ENCODE measurements around the gene FHIT.

FHIT gene

DNA sequence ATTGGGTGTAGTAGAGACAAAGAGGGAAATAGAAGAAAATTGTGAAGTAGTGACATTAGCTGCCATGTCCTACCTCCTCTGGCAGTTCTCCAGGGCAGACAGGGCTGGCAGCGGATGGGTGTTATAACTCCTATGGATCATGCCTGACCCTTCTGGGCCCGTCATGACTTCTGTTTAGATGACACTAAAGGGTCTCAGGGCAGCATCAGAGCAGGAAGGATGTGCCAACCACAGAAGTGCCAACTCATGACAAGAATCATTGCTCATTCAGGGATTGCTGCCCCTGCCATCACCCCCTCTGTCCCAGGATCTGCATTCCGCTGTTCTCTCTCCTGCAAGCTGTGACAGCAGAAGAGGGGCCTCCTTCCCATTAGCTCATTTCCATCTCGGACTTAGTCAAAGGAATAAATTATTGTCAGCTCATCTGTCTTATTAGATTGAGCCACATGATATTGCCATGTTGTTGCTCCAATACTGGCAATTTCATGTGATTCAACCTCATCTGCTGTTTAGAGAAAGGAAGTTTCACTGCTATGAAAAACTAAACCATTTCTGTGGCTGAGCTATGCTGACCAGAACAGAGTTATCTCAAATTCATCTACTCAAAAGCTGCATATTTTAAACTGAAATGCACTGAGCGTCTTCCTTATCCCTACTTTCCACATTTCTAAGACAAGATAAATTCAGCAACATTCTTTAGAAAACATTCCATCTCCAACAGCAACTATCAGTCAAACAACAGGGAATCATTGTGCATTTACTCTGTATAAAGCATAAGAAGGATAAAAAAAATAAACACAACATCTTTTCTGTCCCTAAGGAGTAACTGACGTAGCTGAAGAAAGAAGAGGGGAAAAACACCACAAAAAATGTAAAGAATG lies 271.6 kb downstream of the FHIT start:
- no peak for DNase-seq

GRCh38 chr3:60973321-60973720 lies 277.9 kb downstream of the FHIT start:
- DNase-seq = no peak

- no peak for DNase-seq
Observed at GRCh38 chr3:60972599-60972998, 278.7 kb downstream of the FHIT start.

- DNase-seq = no peak
Observed at GRCh38 chr3:60970850-60971249, 280.4 kb downstream of the FHIT start.

GRCh38 chr3:60967141-60967540 lies 284.1 kb downstream of the FHIT start:
- DNase-seq = no peak

GRCh38 chr3:60957541-60957940 lies 293.7 kb downstream of the FHIT start:
- no peak for DNase-seq

- no peak for DNase-seq
Observed at GRCh38 chr3:60956729-60957128, 294.5 kb downstream of the FHIT start.

- no peak for DNase-seq
Observed at GRCh38 chr3:60955034-60955433, 296.2 kb downstream of the FHIT start.

DNA sequence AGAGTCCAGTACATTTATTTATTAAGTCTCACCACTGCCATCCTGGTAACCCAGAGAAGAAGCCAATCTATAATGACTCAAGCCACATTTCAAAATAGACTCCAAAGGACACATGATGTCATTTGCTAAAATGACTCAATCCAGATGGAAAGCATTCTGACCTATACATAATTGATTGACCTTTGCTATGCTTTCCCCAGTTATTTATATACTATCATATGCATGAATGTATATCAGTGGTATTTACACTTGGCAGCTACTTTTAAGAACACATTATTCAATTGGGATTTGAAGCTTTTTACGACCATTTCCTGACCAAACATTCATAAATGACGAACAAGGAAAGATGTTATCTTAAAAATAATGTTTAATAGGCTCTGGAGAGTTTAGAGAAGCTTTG lies 297.2 kb downstream of the FHIT start:
- DNase-seq = no peak

DNA sequence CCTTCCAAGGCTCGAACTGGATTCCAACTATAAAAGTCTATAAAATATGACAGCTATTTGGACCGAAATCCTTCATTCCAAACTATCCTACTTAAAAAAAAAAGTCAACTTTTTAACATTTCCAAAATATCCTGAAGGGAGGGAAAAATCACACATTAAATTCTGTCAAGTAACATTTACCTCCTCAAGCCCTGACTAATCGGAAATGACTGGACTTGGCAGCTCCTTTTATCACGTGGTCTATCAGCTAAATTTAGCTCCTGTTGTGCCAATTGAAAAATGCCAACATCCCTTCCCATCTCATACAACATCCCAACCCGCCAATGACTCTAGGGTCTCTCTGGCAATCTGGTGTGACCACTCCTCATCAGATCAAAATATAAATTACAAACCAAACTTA lies 297.9 kb downstream of the FHIT start:
- no peak for DNase-seq

- DNase-seq = no peak
Observed at GRCh38 chr3:60952055-60952454, 299.2 kb downstream of the FHIT start.

GRCh38 chr3:60949146-60949545 lies 302.1 kb downstream of the FHIT start:
- no peak for DNase-seq

DNA sequence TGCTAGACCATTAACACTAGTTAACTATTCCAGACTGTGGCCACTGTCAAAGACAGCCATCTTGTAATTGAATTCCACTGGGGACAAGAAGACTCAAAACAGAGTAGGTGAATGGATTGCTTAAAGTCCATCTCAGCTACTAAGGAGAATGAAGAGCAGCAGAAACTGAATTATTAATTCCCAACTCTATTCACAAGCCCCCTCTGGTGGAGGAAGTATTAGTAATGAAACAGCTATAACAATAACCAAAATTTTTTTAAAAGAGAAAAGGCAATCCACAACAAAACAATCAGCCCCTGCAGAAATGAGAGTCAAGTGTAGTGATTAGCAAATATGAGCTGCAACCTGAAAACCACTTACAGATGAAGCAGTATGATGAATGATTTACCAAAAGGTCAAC lies 302.8 kb downstream of the FHIT start:
- no peak for DNase-seq

GRCh38 chr3:60935709-60936108 lies 315.5 kb downstream of the FHIT start:
- DNase-seq = no peak

- no peak for DNase-seq
Observed at GRCh38 chr3:60933824-60934223, 317.4 kb downstream of the FHIT start.

GRCh38 chr3:60932643-60933042 lies 318.6 kb downstream of the FHIT start:
- DNase-seq = no peak

DNA sequence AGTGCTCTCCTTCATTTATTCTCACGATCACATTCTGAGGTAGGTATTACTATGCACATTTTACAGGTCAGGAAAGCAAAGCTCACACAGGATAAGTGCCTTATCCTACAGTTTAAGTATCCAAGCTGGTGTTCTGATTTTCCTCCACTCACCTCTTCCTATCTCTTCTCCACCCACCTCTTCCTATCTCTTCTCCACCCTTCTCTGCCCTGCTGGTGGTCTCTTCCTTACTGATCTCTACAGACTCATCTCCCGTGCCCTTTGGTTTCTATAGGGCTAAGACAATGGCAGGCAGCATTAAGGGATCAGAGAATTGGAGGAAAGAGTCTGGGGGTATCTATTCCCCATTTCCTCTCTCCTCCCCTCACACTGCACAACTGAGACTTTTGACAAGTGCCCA lies 319.1 kb downstream of the FHIT start:
- no peak for DNase-seq

- no peak for DNase-seq
Observed at GRCh38 chr3:60931452-60931851, 319.8 kb downstream of the FHIT start.

GRCh38 chr3:60920519-60920918 lies 330.7 kb downstream of the FHIT start:
- no peak for DNase-seq

DNA sequence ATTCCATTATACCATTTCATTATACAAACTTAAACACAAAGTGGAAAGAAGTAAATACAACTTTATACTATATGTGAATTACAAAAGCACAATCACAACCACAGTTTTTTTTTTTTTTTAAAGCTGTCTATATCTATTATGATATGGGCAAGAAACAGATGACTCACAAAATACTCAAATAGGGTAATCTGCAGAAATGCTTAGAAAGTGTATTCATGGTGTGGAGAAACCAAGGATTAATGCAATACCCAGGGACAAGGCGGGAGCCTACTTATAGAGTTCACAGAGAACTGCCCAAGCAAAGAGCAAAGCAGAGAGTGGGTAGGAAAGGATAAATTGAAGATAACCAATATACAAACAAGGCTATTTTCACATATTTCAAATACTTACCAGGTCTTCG lies 332.0 kb downstream of the FHIT start:
- no peak for DNase-seq

DNA sequence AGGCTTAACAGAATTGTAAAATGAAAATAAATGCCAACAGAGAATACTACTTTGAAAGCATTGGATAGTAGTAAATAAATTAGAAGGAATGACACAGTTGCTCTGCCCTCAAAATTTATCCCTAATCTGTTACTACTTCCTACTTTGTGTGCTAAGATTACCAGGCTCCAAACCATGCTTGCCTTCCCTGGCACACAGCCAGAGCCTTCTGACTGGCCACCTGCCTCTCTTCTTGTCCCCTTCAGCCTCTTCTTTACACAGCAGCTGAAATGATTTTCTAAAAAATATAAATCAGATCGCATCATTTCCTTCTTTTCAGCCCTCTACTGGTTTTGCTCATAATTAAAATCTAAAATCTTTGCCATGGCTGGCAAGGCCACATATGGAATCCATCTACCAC lies 334.1 kb downstream of the FHIT start:
- DNase-seq = no peak

- DNase-seq = no peak
Observed at GRCh38 chr3:60916546-60916945, 334.7 kb downstream of the FHIT start.

DNA sequence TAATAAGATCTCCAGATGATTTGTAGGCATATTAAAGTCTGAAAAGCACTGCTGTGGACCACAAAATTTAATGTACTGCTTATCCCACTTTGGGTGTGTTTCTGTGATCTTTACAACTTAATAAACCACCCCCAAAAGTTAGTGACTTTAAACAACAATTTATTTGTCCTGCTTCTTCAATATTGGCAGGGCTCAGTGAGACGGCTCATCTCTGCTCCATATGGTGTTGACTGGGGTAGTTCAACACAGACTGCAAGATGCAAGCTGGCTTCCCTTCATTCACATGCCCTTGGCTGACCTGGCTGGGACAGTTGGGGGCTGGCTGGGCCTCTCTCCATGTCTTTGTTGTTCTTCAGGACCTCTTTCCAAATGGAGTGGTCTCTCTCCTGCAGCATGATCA lies 337.8 kb downstream of the FHIT start:
- DNase-seq = no peak

DNA sequence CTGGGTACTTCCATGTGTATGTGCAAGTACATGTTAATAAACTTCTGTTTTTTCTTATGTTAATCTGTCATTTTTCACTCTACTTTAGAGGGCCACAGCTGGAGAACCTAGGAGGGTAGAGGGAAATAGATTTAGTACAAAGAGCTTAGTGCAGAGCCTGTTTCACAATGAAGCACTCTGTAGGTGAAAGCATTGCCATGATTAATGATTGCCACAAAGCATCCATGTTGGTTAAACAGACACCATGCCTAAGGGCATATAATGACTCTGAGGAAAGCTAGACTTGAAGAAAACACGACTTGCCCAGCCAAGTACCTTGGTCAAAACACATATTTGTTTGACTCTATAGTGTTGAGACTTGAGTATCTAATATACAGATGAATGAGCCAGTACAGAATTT lies 338.4 kb downstream of the FHIT start:
- DNase-seq = no peak

DNA sequence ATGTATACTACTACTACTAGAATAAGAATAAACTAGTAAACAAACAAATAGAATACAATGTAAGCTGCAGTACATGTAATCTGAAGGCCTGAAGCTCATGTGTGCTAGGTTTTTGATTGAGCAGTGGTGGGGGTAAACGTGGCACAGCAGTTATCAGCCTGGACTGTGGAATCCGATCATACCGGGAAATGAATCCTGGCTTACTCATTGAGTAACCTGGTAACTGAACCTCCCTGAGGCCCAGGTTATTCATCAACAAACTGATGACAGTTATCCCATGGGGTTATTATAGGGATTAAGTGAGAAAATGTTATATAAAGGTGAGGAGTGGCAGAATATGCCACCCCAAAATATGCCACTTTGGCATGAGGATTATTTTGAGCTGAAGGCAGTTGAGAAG lies 339.1 kb downstream of the FHIT start:
- DNase-seq = no peak

Data from SIG-M5 (cell line).